Stimulated activated CD8-positive, alpha-beta memory T cell treated with anti-CD3 and anti-CD28 coated beads, Interleukin-7, amount 100 ng/mL, for 4 hours (primary cell): Measurements from ENCODE around the gene MRPS27.

ENCODE experiments used
- DNase-seq, 2 donors: peaks; one replicate each; pipeline ENCODE4 v3.0.0-alpha.2; 2020; ENCODE audit warnings: low read depth in 2 of 2

MRPS27 gene

GRCh38 chr5:72290356-72291133 lies 29.5 kb downstream of the MRPS27 start:
- no peak for DNase-seq

GRCh38 chr5:72288924-72289323 lies 31.1 kb downstream of the MRPS27 start:
- no peak for DNase-seq

- no peak for DNase-seq
These were observed 33.2 kb downstream of the MRPS27 start for GRCh38 chr5:72286798-72287197.

GRCh38 chr5:72285424-72285821 lies 34.6 kb downstream of the MRPS27 start:
- DNase-seq, result no peak

- DNase-seq, result no peak
These were observed 35.2 kb downstream of the MRPS27 start for GRCh38 chr5:72284559-72285423.

GRCh38 chr5:72283358-72283757 lies 36.7 kb downstream of the MRPS27 start:
- DNase-seq, result no peak

GRCh38 chr5:72282878-72283277 lies 37.2 kb downstream of the MRPS27 start:
- no peak for DNase-seq

GRCh38 chr5:72281764-72282499 lies 38.1 kb downstream of the MRPS27 start:
- no peak for DNase-seq

GRCh38 chr5:72281430-72281763 lies 38.6 kb downstream of the MRPS27 start:
- no peak for DNase-seq

GRCh38 chr5:72280581-72281069 lies 39.4 kb downstream of the MRPS27 start:
- no peak for DNase-seq

- no peak for DNase-seq
These were observed 43.8 kb downstream of the MRPS27 start for GRCh38 chr5:72276219-72276752.

GRCh38 chr5:72273547-72273946 lies 46.5 kb downstream of the MRPS27 start:
- no peak for DNase-seq

GRCh38 chr5:72272398-72272797 lies 47.6 kb downstream of the MRPS27 start:
- no peak for DNase-seq

GRCh38 chr5:72271702-72272101 lies 48.3 kb downstream of the MRPS27 start:
- no peak for DNase-seq

- no peak for DNase-seq
These were observed 50.0 kb downstream of the MRPS27 start for GRCh38 chr5:72270037-72270436.

- no peak for DNase-seq
These were observed 50.6 kb downstream of the MRPS27 start for GRCh38 chr5:72269411-72269780.

GRCh38 chr5:72268753-72269410 lies 51.2 kb downstream of the MRPS27 start:
- peak; percentile 16 to 24 for DNase-seq

GRCh38 chr5:72268260-72268659 lies 51.8 kb downstream of the MRPS27 start:
- no peak for DNase-seq

GRCh38 chr5:72267685-72268084 lies 52.4 kb downstream of the MRPS27 start:
- DNase-seq, result no peak

GRCh38 chr5:72266862-72267261 lies 53.2 kb downstream of the MRPS27 start:
- DNase-seq, result no peak
